Measurements from ENCODE around the gene ARL8B.

The ARL8B gene

GRCh38 chr3:5187920-5188418 lies 65.9 kb downstream of the ARL8B start:
- DNase-seq, result peak; percentile 42

GRCh38 chr3:5188419-5189221 lies 66.5 kb downstream of the ARL8B start:
- DNase-seq, result peak; percentile 67

GRCh38 chr3:5190147-5190791 lies 68.2 kb downstream of the ARL8B start:
- no peak for DNase-seq

DNA sequence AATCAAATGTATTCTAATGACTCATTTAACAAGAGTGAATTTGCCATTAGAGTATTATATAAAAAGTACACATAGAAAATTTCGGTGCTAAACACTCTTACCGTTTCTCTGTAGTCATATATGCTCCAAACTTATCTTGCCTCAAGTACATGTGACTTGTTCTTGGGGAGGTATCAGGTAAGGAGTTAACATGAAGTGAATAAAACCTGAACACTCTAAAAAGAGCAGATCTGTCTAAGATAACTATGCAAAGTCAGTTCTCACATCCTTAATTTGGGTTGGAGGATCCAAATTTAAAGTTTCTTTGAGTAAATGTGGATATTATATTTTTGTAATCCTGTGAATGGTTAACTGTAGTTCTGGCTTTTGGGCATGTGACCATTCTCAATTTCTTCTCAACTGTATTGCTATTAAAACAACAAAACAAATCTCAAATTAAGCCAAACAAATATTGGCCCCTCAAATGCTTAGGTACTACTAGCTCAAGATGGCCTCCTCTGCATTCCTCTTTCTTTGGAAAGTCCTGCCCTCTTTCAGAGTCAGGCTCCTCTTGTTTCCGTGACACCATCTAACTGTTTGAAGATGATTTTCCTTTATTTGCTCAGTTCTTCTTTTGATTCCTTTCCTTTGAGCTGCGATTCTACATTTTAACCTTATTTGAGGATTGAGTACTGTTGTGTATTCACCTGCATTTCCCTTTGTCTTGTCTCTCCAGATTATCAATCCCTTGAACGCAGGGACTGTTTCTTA lies 69.6 kb downstream of the ARL8B start:
- DNase-seq, result no peak

DNA sequence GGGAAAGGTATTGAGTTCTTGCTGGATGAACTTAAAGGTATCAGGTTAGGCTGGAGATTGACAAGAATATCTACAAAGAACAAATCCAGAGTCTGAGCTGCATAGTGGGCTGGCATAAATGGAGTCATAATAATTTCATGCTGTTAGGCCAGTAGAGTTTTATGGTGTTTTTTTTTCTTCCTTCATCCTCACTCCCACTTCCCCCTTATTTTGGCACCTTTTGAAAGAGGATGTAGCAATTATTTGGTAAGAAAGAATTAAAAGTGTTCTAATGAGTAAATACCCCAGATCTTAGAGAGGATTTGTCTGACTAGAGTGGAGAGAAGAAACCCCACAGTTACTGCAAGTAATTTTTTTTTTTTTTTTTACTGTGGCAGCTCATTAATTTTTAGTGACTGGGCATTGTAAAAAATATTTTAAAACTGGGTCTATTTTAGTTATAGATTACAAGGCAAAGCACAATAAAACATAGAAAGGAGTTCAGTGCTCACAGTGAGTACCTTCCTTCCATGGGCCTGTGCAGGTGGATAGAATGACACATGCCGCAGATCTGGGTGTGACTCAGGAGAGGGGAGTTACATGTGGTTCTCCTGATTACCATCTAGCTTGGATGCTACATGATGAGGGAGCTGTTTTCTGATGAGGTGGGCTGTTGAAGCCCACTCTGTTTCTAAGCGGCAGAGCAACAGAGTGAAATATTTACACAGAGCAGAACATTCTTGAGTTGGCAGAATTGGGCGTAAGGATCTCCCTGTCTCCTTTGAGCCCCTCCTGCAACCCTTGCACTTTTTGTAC lies 70.7 kb downstream of the ARL8B start:
- no peak for DNase-seq

GRCh38 chr3:5194341-5194740 lies 72.2 kb downstream of the ARL8B start:
- DNase-seq, result no peak

DNA sequence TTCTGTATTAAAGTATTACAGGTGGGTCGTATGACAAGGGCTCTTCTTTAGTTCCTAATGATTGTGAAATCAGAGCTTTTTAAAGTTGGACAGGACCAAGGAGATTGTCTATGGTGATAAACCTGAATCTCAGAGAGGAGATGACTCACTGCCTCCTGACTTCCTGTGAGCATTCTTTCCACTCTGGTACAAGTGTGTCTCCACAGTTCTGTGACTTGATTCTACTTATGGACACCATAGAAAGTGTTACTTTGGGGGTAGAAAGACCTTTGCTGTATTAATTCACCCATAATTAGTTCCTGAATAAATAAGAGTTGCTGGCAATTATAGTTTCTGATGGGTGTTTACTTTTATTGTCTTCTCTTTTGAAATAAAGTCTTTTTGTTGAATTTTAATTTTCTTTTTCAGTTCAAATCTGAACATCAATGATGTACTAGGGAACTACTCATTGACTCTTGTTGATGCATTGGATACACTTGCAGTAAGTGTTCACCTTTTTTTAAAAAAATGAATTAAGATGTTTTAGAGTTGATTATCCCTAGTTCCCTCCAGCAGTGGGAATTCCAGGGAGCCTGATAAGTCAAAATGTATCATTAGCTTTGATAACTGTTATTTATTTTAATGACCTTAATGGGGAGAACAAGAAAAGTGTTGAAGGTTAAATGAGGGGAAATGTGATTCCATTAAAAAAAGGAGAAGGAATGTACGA lies 72.9 kb downstream of the ARL8B start:
- peak; percentile 53 for DNase-seq

DNA sequence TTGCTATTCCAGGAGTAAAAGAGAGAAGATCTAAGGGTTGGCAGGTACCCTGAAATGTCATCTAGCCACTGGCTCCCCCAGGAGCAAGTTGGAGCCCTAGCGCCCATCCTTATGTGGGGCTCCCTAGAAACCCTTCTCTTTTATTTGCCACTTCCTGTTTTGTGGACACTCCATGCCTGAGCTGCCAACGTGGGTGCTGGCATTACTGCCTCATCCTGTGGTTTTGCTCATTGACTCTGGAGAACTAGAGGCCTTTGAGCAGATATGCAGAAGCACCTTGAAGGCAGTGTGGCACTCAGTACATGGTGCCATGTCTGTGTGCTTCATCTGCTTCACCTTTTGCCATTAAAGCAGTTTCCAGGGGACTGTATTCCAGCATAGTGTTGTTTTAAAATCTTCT lies 73.5 kb downstream of the ARL8B start:
- DNase-seq, result no peak

DNA sequence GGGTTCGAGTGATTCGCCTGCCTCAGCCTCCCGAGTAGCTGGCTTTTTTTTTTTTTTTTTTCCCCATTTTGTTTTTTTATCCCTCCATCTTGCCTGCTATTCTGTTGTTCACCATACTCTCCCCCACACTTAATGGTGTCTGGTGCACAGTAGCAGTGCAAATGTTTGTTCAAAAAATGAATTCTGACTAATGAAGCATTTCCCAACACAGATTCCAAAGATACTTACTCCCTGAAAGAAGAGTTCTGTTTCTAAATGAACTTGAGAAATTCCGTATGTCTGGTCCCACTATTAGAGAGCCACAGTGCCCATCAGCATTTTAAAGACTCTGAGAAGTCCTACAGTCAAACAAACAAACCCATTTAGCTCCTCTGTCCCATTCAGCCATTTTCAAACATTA lies 74.9 kb downstream of the ARL8B start:
- no peak for DNase-seq

- DNase-seq, result peak; percentile 74
These were observed 75.6 kb downstream of the ARL8B start for GRCh38 chr3:5197470-5198312.

DNA sequence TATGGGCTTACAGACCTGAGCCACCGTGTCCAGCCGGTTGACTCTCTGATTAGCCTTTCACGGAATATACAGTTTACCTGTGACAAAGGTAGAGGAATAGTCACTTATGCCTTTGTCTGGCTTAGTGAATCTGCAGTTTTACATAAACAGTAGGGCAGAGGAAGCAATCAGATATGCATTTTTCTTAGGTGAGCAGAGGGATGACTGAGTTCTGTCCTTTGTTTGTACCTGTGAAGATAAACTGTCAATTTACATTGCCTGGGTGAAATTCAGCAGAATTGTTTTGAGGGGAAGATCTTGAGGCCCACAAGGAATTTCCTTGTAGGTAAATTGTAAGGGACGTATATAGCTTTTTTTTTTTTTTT lies 76.2 kb downstream of the ARL8B start:
- DNase-seq, result no peak

DNA sequence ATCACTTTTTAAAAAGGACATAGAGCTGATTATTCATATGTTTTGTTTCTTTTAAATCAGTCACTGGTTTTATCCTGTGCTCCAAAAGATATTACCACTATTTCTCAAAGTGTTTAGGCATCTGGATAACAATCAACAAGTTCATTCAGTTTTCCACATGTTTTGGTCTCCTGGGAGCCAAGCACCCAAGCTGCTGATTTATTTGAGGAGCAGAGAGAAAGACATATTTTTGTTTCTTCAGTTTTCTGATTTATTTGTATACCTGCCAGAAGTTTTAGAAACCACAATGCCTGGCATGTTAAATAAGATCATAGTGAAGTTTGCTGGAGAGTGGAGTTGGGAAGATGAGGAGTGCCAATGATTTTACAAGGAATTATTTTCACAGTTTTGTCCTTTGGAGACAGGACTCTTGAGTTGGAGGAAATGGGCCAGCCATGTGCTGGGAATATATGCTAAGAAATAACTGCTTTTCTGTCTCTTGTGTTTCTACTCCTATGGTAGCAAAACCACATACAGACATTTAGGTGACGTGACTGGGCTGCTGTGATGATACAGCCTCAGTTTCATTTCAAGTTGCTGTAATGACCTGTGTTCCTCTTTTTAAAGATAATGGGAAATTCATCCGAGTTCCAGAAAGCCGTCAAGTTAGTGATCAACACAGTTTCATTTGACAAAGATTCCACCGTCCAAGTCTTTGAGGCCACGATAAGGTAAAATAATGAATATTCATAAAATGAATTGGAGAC lies 77.1 kb downstream of the ARL8B start:
- DNase-seq, result peak; percentile 29

GRCh38 chr3:5201536-5201935 lies 79.4 kb downstream of the ARL8B start:
- no peak for DNase-seq

DNA sequence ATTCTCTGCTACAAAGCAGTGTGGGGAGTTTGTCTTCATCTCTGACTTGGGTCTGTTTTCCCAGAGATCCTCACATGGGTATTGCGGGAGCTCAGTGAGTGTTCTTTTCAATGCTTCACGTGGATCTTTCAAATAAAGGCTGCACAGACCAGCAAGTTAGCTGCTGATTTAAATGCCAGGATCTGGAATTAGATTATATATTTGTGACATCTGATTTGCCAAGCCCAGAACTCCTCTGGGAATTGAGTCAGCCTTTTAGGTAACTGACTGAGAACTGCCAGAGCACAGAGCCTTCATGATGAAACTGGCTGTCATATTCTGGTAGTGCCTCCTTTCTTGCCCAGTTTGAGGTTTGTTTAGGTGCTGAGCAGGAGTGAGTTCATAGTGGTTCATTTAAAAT lies 80.1 kb downstream of the ARL8B start:
- no peak for DNase-seq

GRCh38 chr3:5205165-5205941 lies 83.3 kb downstream of the ARL8B start:
- DNase-seq, result no peak

- DNase-seq, result no peak
These were observed 88.8 kb downstream of the ARL8B start for GRCh38 chr3:5210926-5211325.

DNA sequence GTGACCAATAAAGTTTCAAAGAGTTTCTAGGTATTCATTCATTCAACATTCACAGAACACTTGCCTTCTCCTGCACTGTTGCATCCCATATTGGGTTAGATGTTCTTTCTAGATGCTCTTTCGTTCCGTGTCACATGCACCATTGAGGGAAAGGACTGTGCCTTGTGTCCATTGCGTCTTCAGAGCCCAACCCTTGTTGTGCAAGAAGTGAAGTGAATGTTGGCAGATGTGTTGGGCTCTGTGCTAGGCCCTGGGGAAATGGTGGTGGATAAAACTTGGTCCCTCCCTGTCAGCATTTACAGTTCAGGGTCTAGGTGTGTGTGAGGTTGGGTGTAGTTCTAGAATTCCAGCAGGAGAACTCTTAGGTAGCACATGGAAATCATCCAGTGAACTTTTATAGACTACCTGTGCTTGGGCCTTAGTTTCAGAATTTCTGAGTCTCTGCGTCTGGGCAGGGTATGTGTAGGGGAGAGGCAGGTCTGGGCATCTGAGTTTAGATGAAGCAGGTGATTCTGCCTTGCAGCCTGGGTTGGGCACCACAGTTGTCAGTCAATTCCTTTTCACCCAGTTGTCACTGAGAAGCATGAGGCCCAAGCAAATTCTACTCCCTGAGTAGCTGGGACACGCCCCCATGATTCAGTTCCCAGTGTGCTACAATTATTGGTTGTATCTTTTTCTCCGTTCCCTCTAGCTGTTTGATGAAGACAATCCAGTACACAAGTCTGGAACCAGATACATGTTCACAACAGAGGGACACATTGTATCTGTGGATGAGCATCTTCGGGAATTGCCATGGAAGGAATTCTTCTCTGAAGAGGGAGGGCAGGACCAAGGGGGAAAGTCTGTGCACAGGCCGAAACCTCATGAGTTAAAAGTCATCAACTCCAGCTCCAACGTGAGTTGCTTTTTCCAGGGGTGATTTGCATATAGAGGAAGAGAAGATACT lies 90.8 kb downstream of the ARL8B start:
- DNase-seq, result no peak

DNA sequence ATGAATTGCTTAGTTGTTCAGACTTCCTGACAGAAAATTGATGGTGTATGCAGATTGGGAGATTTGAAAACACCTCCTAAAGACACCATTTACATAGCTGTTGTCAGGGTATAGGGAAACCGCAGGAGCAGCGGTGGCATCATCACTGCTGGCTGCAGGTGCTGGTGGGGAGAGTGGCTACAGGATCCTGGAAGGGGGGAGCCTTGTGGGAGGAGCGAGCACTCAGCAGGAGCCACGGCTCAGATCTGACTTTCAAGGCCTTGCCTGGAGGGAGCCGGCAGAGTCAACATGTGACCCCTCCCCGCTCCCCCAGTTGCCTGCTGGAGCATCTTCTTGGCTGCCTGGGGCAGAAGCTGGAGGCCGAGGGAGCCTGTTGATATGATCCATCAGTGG lies 91.5 kb downstream of the ARL8B start:
- DNase-seq, result no peak

Data from central memory CD4-positive, alpha-beta T cell (primary cell).